Activated CD4-positive, alpha-beta T cell treated with anti-CD3 and anti-CD28 coated beads for 24 hours (primary cell): Measurements from ENCODE around the gene BCR.

Experiments used
- DNase-seq, 2 donors: peaks; one replicate each; pipeline ENCODE4 v3.0.0-alpha.2; 2020; ENCODE audit warnings: low read depth in 2 of 2

BCR gene

DNA sequence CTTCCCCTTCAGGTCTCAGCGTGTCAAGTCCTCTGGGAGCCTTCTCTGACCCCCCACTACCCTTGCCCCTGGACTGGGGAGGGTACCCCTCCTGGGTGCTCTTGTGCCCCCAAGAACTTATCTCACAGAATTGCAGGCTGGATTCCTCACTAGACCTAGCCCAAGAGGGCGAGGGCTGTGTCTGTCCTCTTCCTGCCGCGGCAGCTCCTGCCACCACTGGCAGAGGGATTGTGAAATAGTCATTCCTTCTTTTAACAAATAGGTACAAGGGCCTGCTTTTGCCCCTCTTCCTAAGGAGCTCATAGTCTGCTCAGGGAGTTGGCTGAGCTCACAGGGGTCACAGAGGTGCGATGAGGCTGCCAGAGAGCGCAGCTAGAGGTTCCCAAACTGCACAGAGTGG, 29.5 kb upstream of the BCR start:
- no peak for DNase-seq

DNA sequence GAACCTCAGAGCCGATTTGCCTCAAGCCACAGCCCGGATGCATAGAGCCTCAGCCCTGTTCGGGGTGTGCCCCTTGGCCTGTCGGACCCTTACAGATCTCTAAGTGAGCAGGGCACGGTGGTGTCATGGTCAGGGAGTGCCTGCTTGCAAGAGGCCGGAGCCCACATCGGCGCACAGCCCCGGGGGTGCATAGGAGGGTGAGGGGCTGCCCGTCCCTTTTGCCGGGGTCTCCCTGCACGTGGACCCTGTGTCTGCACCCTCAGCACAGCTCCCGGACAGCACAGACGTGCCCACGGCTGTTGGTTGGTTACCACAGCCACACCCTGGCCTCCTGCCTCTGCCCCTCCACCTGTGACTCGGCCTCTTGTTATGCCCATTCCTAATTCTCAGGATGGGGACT, 28.5 kb upstream of the BCR start:
- DNase-seq, result no peak

DNA sequence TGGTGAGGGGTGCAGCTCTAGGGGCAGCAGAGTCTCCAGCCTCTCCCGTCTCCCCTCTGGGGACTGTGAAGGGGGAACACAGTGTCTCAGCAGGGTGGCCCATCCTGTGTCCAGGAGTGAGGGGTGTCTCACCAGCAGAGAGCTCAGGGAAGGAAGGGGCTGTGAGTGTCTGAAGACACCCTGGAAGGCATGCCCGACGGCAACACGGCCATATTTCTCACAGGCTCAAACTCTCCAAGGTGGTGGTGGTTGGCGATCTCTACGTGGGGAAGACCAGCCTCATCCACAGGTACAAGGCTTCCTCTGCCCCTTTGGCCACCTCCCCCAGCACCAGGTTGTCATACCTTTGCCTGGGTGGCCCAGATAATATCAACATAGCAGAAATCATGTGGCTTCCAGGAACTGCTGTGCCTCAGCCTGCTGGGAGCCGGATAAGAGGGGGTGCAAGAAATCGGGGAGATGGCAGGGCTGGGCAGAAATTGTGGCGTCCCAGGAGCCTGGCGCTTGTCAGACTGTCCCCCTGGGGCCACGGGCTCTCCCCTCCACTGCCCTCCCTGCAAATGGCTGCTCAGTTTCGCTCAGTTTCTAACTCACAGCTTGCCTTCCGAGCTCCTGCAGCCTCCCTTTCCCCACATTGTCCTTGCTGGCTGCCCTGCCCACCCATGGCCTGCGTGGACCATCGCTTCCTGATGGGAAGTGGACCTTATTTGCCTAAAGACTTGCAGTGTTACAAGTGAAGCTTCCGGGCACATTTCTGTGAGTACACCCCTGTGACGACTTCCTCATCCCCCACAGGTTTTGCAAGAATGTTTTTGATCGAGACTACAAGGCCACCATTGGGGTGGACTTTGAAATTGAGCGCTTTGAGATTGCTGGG, 27.8 kb upstream of the BCR start:
- no peak for DNase-seq

DNA sequence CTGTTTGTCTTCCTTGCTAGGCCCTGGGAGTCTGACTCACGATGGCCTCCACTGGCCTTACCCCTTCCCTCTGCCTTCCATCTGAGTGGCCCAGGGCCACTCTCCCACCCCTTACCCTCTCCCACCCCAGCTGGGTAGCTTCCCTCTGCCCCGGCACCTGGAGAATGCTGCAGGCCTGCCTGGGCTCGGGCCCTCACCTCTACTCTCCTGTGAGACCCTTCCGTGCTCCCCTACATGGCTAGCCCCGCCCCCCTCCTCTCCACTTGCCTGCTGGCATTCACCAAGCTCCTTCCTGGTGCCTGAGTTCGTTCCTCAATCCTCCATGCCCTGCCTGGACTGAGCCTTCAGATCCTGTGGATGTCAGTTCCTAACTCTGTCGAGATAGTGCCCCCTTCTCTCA, 26.3 kb upstream of the BCR start:
- DNase-seq, result no peak

DNA sequence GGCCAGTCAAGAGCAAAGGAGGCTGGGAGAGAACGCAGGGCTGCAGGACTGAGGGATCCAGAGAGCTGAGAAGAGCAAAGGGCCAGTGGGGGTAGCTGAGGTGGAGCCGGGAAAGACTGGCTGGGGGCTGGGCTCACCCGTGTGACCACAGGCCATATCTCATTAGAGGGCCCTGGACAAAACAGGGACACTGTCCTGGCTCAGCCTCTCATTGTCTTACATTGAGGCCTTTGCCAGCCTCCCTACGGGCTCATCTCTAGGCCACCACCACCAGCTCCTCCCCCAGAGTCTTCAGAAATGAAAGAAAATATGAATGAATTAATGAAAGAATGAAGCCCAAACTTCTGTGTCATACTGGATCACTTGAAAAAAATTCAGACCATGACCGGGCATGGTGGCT, 25.8 kb upstream of the BCR start:
- no peak for DNase-seq

DNA sequence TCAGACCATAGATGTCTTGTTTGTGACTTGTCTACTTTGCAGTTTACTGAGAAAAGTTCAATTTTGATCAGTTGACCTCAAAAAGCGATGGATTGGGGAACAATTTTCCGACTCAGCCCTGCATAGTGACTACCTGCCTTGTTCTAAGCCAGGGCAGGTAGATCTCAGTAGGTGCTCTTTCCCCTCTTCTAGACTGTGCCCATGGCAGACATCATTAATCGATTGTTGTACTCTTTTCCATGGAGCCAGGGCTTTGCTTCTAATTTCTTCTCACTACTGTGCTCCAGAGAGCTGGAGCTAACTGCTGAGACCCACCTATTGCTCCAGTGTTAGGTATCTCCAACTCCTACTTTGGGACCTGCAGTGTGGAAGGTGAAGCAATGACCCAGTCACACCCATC, 25.2 kb upstream of the BCR start:
- DNase-seq, result no peak

DNA sequence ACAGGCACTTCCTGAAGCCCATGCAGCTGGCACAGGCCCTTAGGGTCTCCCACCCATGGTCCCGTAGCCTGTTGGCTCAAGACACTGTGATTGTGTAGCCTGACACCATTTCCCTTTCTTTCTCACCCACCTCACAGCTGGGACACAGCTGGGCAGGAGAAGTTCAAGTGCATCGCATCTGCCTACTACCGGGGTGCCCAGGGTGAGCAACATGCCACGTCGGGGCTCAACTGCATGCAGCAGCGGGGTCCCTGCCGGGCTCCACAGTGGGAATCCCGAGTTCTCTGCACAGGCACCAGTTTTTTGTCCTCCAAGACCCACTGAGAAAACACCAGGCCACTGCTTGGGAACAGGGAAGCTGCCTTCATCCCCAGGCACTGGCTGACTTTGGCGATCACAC, 24.5 kb upstream of the BCR start:
- DNase-seq, result no peak

DNA sequence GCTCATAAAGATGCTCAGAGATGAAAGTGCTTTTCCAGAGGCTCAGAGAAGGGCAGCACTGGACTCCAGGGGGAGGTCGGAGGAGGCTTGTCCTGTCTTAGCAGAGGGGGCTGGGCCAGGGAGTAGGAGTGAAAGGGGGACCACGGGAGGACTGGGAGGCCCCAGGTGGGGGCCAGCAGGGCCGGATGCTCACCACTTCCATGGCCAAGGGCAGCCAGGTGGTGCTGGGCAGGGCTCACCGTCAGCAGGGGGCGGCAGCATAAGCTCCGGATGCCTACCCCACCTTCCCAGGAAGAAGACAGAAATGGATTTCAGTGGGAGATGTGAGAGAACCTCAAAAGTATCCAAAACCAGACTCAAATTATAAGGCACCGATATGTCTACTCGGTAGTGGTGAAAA, 24.0 kb upstream of the BCR start:
- no peak for DNase-seq

DNA sequence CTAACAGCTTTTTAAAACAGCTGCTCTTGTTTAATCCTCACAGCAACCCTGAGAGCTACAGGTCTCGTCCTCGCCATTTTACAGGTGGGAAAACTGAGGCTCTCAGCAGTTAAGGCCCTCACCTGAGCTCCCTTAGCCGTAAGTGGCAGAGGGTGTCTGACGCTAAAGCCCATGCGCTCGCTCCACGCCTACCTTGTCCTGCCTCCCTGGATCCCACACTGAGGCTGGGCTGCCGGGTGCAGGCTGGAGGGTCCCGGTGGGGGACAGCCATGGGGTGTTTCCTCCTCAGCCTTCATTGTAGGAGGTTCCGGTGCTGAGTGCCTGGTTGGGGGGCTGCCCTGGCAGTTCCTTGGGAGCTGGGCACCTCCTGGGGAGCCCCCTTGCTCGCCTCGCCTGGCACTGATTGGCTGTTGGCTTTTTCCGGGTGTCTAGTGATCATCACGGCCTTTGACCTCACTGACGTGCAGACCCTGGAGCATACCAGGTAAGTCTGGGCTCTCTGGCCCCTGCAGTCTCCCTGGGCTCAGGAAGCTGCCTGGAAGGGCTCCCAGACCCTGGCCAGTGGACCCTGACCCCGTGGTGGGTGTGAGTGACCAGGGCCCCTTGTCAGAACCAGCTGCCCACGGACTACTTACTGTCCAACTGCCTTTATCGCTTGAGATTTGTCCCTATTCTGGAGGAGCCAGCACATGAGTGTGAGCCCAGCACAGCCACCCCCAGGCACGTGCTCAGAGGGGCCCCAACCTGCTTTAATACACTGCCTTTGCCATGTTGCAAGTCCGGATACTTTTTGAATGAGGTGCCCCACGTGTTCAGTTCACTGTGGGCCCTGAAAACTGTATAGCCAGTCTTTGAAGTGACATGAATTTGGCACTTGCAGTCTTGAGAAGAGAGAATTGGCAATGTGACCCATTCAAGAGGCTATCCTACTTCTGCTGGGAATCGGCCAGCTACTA, 22.5 kb upstream of the BCR start:
- DNase-seq, result no peak

DNA sequence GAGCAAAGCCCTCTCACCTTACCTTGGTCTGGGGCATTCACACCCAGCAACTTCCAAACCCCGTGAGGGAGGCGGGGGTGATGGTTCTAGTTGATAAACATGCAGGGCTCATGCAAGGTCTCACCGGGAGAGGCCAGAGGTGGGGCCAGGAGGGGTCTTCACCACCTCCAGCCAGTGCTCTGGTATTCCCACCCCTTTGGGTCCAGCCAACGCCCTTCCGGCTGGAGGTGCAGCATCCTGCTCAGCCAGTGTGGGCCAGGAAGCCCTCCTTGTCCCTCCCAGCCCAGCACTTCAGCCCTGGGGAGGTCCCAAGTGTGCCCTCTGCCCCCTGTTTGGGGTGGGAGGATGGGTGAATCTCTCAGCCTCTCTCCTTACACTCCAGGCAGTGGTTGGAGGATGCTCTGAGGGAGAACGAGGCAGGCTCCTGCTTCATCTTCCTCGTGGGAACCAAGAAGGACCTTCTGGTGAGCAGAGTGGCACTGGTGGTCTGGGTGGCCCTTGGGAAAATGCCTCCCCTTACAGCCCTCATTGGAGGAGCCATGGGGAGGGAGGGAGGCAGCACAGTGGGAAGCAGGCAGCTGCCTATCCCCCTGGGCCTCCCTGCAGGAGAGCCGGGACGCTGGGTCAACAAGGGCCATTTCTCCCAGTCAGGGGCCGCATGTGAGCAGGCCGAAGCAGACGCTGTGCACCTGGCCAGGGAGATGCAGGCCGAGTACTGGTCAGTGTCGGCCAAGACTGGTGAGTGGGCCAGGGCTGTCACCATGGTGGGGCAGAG, 21.6 kb upstream of the BCR start:
- DNase-seq, result no peak

DNA sequence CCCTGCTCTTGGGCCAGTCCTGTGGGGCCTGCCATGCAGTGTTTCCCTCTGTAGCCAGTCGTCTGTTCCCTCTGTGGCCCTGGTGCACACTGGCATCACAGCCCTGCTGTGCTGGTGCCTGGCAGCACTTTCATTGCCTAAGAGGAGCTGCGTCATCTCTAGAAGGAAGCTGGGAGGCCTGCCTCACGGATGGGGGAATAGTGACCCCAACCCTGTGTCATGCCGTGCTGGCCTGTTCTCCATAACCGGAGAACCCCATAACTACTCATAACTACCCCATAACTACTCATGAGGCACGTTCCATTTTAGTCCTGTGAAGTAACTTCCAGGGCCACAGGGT, 21.0 kb upstream of the BCR start:
- DNase-seq, result no peak

DNA sequence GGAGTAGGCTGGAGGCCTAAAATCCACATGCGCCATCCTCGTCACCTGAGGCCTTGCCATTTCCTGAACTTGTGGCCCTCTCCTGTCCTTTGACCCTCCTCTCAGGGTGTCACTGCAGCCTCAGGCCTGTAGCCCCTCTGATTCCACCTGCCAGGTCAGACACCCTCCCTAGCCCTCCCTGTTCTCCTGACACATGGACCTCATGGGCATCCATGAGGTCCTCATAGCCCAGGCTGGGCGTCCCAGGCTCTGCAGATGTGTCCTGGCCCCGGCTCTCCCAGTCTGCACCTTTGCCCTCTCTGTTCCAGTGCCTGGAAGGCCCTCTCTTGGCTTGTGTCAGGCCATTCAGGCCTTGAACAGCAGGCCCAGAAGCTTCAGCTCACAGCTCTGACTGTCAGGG, 19.3 kb upstream of the BCR start:
- no peak for DNase-seq

DNA sequence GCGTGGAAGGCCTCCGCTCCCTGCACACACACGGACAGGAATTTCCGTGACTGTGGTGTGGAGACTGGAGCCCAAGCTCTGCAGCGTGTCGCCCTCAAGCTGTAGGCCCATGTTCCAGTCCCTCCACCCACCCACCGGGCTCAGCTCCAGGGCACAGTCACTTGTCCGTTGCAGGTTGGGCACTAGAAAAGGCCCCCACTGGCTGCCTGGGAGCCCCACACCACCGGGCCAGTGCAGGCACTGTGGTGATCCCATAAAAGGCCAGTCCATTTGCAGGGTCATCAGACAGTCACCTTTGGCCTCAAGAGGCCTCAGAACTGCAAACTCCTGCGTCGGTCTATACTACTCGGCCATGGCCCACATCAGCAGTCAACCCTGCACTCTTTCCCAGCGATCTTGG, 18.7 kb upstream of the BCR start:
- DNase-seq, result no peak

DNA sequence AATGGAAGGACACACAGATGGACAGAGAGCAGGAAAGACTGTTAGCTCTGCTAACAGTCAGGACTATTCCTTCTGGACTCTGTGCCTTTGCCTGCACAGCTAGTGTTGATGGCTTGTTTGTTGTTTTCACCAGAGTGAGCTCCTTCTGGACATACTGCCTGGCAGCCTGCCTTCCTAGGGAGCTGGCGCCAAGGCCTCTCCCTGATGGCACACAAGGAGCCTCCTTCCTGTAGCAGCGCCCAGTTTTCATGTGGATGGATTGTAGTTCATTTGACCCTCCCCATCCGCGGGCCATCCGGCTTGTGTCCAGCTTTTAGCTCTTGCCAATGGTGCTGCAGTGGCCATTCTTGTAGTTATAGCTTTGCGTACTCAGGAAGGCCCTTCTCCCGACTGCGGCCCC, 16.6 kb upstream of the BCR start:
- DNase-seq, result no peak

DNA sequence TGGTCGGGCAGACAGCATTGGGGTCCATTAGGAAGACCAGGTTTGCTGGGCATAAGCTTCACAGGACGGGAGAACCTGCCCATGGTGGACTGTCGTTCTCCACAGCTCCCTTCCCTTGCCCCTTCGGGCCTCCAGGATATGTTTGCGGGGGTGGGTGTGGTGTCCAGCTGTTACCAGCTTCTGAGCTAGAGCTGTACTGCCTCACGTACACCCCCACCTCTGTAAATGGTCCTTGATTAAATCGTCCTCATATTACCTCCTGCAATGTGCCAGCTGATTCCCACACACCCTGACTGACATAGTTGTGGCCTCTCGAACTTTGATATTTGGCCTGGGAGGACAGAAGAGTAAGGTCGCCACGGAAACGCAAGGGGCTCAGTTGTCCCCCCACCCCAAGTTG, 16.2 kb upstream of the BCR start:
- no peak for DNase-seq

DNA sequence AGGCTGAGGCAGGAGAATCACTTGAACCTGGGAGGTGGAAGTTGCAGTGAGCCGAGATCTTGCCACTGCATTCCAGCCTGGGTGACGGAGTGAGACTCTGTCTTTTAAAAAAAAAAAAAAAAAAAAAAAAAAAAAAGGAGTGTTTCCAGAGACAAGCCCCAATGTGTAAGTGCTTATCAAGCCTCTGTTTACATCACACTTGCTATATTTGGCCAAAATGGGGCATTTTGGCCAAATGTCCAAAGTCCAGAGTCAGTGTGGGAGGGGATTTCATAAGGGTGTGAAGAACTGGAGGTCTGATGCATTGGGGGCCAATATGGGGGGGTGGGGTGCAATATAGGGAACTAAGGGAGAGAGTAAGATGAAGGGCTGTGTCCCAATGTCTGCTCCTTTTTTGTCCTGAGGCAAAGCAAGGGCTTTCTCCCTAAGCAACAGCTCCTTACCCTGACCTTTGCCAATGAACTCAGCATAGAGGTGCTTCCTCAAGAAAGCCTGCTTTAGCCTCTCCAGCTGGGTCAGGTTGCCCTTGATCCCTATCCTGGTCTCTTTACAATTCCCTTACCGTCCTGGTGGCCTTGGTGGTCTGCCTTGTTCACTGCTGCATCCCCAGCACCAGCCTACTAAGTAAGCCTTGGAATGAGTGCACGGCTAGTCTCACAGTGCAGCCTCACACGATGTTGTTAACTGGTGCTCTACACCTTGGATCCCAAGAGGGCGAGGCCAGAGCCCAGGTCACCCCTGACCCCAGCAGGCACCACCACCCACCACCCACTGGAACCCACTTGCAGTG, 14.1 kb upstream of the BCR start:
- DNase-seq, result no peak

DNA sequence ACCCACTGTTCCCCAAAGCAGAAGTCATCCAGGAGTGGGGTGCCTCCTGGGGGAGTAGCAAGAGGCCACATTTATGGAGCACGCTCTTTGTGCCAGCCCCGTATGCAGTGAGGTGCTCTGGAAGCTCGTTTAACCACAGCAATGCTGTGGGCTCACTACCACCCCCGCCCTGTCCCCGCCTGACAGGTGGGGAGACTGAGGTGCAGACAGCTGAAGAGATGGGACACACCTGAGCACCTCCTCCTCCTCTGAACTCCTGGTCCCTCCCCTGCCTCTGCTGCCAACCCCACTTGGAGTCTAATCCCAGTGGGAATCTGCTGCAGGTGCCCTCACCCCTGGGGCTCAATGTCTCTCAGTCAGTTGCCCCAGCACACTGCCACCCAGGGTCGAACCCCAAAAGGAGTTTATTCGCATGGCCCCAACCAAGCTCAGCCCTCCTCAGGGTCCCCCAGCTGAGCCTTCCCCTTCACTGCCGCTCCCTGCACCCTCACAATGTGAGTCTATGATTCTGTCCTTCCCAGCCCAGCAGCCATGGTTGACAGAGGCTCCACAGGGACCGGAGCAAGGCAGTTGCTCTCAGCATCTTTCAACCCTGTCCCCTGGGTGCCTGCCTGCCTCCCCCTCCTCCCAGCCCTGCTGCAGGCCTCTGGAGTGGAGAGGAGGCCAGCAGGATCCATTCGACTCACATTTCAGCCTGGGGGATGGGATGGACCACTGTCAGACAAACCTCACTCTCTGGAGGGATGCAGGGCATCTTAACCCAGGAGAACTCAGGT, 13.3 kb upstream of the BCR start:
- DNase-seq, result no peak

DNA sequence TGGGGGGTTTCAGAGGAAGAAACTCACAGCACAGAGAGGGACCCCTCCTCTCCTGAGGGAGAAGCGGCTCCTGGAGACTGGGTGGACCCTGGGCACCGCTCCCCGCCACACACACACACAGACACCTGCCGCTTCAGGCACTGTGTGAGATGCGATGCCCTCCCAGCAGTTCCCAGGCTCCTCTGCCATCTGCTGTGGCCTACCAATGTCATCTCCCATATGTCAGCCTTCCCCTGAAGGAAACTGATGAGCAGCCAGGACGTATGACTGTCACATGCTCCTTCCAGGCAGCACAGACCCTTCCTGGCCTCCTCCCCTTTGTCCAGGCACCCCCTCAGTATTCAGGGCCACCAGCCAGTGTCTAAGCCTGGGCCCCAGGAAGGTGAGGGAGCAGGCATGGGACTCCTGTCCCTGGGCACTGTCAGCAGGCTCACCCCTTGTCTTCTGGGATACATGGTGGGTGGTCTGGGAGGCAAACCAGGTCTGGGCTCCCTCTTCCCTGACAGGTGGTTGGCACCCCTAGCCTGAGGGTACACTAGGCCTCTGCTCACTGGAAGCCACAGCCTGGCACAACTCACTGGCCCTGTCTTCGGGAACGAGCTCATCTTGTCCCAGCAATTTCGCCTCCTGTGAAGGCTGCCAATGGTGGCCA, 11.8 kb upstream of the BCR start:
- no peak for DNase-seq

DNA sequence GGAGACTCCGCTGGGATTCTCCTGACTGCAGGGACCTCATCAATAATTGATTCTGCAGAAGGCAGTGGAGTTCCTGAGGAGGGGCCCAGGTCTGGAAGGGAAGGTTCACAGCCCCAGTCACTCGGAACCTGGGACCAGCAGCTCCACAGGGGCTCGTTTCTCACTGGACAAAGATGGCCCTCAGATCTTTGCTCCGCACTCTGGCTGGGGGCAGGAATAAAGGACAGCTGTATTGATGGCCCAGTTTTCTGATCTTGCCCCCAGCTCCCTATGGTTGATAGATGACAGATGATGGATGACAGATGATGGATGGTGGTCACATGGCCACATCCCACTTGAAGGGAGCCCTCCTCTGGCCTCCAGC, 11.3 kb upstream of the BCR start:
- no peak for DNase-seq
